PC-3 (cell line): ENCODE data around the gene FRK.

ENCODE experiments used
- CTCF ChIP-seq: fragments of 300-600 bp; sonication (generic); conservative IDR thresholded peaks from 2 replicates; pipeline ENCODE4 v1.5.1; 2017; ENCODE audit warnings: antibody characterized with exemption, low read depth, mild to moderate bottlenecking, low read length
- EZH2 ChIP-seq: fragments of 300-600 bp; sonication (generic); IDR thresholded peaks from one replicate; pipeline ENCODE4 v1.6.1; 2017; ENCODE audit warnings: antibody characterized with exemption, mild to moderate bottlenecking, low read length; ENCODE audit not compliant: unreplicated experiment

GRCh38 chr6:115999235-115999634, 61.5 kb downstream of the FRK start:
- TF ChIP-seq EZH2 (no peak), CTCF (no peak)
